Measurements from ENCODE around the gene PSME4.

Gene PSME4

DNA sequence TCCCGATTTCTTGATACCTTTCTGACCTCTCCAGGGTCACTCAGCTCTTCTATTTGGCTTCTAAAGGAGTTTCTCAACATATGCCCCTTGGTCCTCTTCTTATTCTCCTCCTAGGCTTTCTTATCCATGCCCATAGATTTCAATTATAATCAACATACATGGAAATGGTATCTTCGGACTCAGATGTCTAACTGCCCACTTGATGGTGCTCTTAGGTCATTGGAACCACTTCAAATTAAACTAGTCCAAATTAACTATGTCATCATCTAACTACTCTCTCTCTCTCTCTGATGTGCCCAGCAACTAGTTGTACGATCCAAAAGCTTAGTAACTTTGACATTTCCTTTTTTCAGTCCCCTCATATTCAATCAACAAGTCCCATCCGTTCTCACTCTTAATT, 67.8 kb downstream of the PSME4 start:
- no peak for DNase-seq (ENCODE audit: extremely low spot score)
- CTCF ChIA-PET = no interaction called here
- POLR2A ChIA-PET = no interaction called here
- TF ChIP-seq L3MBTL2 (conservative IDR thresholded peaks at IDR 0.05) (no peak), BHLHE40 (IDR thresholded peaks at IDR 0.05; ENCODE audit: borderline replicate concordance) (no peak), NFRKB (IDR thresholded peaks at IDR 0.05) (no peak), FOXK2 (IDR thresholded peaks at IDR 0.05) (no peak)

DNA sequence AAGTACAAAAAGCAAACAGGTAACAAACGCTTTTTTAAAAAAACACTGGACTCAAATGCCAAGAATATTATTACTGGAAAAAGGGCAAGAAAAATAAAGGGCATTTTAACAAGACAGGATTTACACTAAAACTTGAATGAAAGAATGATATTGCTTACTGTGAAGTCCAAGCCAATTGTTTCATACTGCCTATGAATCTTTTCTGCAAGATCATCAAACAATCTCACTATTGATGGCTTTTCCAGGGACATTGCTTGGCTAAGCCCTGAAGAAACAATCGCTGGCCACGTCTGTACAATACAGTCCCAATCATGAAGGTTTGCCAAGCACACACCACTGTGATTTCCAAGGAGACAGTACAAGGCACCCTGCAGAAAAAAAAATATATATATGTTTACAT, 69.6 kb downstream of the PSME4 start:
- CTCF ChIA-PET = no interaction called here
- no peak for DNase-seq (ENCODE audit: extremely low spot score)
- POLR2A ChIA-PET = no interaction called here
- no peak for TF ChIP-seq CTBP1 (IDR thresholded peaks at IDR 0.05; ENCODE audit: borderline replicate concordance)
- TF ChIP-seq FOXM1 (IDR thresholded peaks at IDR 0.05; ENCODE audit: borderline replicate concordance) = no peak
- no peak for TF ChIP-seq ZNF384 (IDR thresholded peaks at IDR 0.05)

DNA sequence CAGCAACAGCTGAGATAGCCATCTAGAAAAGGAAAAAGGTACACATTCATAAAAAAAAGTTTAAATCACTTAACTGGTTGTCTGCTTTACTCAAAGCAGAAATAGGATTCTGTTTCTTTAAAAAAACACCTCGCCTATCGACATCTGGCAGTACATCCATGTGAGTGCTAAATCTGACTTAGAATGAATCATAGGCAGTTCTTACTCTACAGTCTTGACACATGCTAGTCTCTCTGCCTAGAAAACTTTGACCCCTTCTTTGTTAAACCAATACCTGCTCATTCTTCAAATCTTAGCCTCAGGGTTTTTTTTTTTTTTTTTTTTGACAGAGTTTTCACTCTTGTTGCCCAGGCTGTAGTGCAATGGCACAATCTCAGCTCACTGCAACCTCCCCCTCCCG, 73.9 kb downstream of the PSME4 start:
- ChIA-PET CTCF (no interaction called here), POLR2A (no interaction called here)
- TF ChIP-seq FOXK2 (IDR thresholded peaks at IDR 0.05) (no peak), ELF4 (IDR thresholded peaks at IDR 0.05) (no peak), BHLHE40 (IDR thresholded peaks at IDR 0.05; ENCODE audit: borderline replicate concordance) (no peak), CTBP1 (IDR thresholded peaks at IDR 0.05; ENCODE audit: borderline replicate concordance) (no peak)
- TF ChIP-seq, protein P1, sequence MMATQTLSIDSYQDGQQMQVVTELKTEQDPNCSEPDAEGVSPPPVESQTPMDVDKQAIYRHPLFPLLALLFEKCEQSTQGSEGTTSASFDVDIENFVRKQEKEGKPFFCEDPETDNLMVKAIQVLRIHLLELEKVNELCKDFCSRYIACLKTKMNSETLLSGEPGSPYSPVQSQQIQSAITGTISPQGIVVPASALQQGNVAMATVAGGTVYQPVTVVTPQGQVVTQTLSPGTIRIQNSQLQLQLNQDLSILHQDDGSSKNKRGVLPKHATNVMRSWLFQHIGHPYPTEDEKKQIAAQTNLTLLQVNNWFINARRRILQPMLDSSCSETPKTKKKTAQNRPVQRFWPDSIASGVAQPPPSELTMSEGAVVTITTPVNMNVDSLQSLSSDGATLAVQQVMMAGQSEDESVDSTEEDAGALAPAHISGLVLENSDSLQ (IDR thresholded peaks at IDR 0.05) = no peak
- DNase-seq (ENCODE audit: extremely low spot score) = no peak

DNA sequence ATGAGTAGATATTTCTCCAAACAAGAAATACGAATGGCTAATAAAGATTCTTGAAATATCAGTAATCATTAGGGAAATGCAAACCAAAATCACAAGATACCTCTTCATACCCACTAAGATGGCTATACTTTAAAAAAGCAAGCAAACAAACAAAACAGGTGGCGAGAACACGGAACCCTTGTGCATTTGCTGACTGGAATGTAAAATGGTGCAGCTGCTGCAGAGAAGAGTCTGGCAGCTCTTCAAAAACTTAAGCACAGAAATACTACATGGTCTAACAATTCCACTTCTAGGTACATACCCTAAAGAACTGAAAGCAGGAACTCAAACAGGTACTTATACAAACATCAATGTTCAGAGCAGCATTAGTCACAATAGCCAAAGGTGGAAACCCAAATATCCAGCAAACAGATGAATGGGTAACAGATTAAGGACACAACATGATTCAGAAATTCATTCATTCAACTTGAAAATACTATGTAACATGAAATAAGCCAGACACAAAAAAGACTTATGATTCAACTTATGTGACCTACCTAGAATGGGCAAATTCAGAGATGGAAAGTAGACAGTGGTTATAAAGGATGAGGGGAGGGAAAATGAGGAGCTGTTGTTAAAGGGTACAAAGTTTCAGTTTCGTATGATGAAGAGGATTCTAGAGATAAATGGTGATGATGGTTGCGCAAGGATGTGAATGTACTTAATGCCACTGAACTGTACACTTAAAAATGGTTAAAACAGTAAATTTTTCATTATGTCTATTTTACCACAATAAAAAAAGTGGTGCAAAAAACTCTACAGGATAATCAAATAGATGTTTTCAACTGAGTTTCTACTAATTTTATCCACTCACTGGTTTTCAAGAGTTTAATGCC, 84.2 kb downstream of the PSME4 start:
- ChIA-PET POLR2A (no interaction called here), CTCF (no interaction called here)
- DNase-seq (ENCODE audit: extremely low spot score) = no peak
- no peak for TF ChIP-seq SP1 (IDR thresholded peaks at IDR 0.05)
- no peak for TF ChIP-seq L3MBTL2 (conservative IDR thresholded peaks at IDR 0.05)
- TF ChIP-seq FOXM1 (IDR thresholded peaks at IDR 0.05; ENCODE audit: borderline replicate concordance) = no peak
- no peak for TF ChIP-seq LEF1 (IDR thresholded peaks at IDR 0.05; ENCODE audit: borderline replicate concordance)
- no peak for TF ChIP-seq CTBP1 (IDR thresholded peaks at IDR 0.05; ENCODE audit: borderline replicate concordance)
- TF ChIP-seq FOXK2 (IDR thresholded peaks at IDR 0.05) = no peak
- no peak for TF ChIP-seq NFRKB (IDR thresholded peaks at IDR 0.05)
- no peak for TF ChIP-seq FOXA1 (IDR thresholded peaks at IDR 0.05)
- TF ChIP-seq SUZ12 (IDR thresholded peaks at IDR 0.05) = no peak
- no peak for TF ChIP-seq ELF4 (IDR thresholded peaks at IDR 0.05)
- TF ChIP-seq, protein P1 (IDR thresholded peaks at IDR 0.05) = no peak
- TF ChIP-seq ZNF384 (IDR thresholded peaks at IDR 0.05) = no peak
- no peak for TF ChIP-seq BHLHE40 (IDR thresholded peaks at IDR 0.05; ENCODE audit: borderline replicate concordance)
- no peak for TF ChIP-seq HDGF (IDR thresholded peaks at IDR 0.05; ENCODE audit: borderline replicate concordance)

DNA sequence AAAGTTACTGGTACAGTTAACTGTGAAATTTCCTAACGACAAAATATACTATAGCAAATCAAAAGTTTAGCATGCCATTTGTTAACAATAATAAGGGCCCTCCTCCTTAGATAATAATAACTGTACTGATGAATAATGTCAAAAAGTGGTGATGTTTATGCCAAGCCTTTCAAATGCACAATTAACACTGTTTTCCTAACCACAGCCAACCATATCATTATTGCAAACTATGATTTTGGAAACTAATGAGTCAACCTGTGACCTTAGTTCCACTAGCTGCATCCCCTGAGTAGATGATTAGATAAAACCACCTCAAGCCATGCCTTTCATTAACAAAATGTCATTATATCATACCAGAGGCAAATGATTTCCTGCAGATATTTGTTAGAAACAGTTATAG, 85.9 kb downstream of the PSME4 start:
- ChIA-PET CTCF (no interaction called here), POLR2A (no interaction called here)
- TF ChIP-seq SUZ12 (IDR thresholded peaks at IDR 0.05) (no peak), BHLHE40 (IDR thresholded peaks at IDR 0.05; ENCODE audit: borderline replicate concordance) (no peak), FOXM1 (IDR thresholded peaks at IDR 0.05; ENCODE audit: borderline replicate concordance) (no peak), CTBP1 (IDR thresholded peaks at IDR 0.05; ENCODE audit: borderline replicate concordance) (no peak), FOXK2 (IDR thresholded peaks at IDR 0.05) (no peak), TARDBP (IDR thresholded peaks at IDR 0.05) (no peak), ZNF384 (IDR thresholded peaks at IDR 0.05) (no peak), NFRKB (IDR thresholded peaks at IDR 0.05) (no peak), L3MBTL2 (conservative IDR thresholded peaks at IDR 0.05) (no peak), SP1 (IDR thresholded peaks at IDR 0.05) (no peak), FOXA1 (IDR thresholded peaks at IDR 0.05) (no peak), HDGF (IDR thresholded peaks at IDR 0.05; ENCODE audit: borderline replicate concordance) (no peak), ARNT (IDR thresholded peaks at IDR 0.05) (no peak)
- TF ChIP-seq, protein P1 (IDR thresholded peaks at IDR 0.05) = no peak
- DNase-seq (ENCODE audit: extremely low spot score) = no peak

DNA sequence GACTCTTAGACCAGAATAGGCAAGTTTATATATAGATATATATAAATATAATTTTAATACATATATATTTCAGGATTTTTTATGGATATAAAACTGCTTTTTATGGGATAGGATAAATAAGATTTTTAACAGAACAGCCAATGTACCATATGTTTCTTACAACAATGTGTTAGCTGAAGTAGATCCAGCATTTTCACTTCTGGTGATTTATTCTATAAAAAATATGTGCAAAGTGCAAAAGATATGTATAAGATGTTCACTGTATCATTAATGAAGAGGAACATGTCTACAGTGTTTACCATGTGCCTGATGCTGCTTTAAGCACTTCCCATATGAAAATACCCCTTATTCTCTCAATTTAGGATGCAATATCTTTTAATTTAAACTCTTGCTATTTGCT, 88.8 kb downstream of the PSME4 start:
- TF ChIP-seq CTBP1 (IDR thresholded peaks at IDR 0.05; ENCODE audit: borderline replicate concordance) (no peak), ARNT (IDR thresholded peaks at IDR 0.05) (no peak), FOXM1 (IDR thresholded peaks at IDR 0.05; ENCODE audit: borderline replicate concordance) (no peak), SP1 (IDR thresholded peaks at IDR 0.05) (no peak), NFRKB (IDR thresholded peaks at IDR 0.05) (no peak), ZNF384 (IDR thresholded peaks at IDR 0.05) (no peak), LEF1 (IDR thresholded peaks at IDR 0.05; ENCODE audit: borderline replicate concordance) (no peak)
- DNase-seq (ENCODE audit: extremely low spot score) = no peak
- ChIA-PET CTCF (no interaction called here), POLR2A (no interaction called here)

DNA sequence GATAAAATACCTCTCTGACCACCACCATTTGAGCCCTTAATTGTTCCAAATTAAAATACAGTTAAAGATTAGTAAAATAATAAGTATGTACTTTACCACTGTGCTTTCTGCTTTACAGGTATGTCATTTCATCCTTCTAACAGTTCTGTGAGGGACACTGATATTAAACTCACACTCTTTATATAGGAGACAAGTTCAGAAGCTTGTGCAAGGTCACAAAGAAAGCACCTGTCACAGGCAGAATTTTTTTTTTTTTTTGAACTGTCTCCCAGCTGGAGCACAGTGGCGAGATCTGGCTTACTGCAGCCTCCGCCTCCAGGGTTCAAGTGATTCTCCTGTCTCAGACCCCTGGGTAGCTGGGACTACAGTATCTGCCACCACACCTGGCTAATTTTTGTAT, 89.4 kb downstream of the PSME4 start:
- CTCF ChIA-PET = no interaction called here
- TF ChIP-seq LEF1 (IDR thresholded peaks at IDR 0.05; ENCODE audit: borderline replicate concordance) = no peak
- no peak for TF ChIP-seq TARDBP (IDR thresholded peaks at IDR 0.05)
- TF ChIP-seq FOXM1 (IDR thresholded peaks at IDR 0.05; ENCODE audit: borderline replicate concordance) = no peak
- TF ChIP-seq SP1 (IDR thresholded peaks at IDR 0.05) = no peak
- no peak for TF ChIP-seq HDGF (IDR thresholded peaks at IDR 0.05; ENCODE audit: borderline replicate concordance)
- TF ChIP-seq ELF4 (IDR thresholded peaks at IDR 0.05) = no peak
- no peak for TF ChIP-seq CTBP1 (IDR thresholded peaks at IDR 0.05; ENCODE audit: borderline replicate concordance)
- TF ChIP-seq SUZ12 (IDR thresholded peaks at IDR 0.05) = no peak
- no peak for TF ChIP-seq ZNF384 (IDR thresholded peaks at IDR 0.05)
- TF ChIP-seq L3MBTL2 (conservative IDR thresholded peaks at IDR 0.05) = no peak
- TF ChIP-seq BHLHE40 (IDR thresholded peaks at IDR 0.05; ENCODE audit: borderline replicate concordance) = no peak
- TF ChIP-seq NFRKB (IDR thresholded peaks at IDR 0.05) = no peak
- TF ChIP-seq, protein P1 (IDR thresholded peaks at IDR 0.05) = no peak
- TF ChIP-seq FOXK2 (IDR thresholded peaks at IDR 0.05) = no peak
- no peak for TF ChIP-seq FOXA1 (IDR thresholded peaks at IDR 0.05)
- TF ChIP-seq ARNT (IDR thresholded peaks at IDR 0.05) = no peak
- POLR2A ChIA-PET = no interaction called here
- DNase-seq (ENCODE audit: extremely low spot score) = no peak
